Osteocyte (in vitro differentiated cells): ENCODE measurements around the gene PKHD1. TPM values are rescaled to one million over a fixed set of nuclear protein-coding genes. Genes with fewer than 3 reads are reported as not detected.
A peak's percentile ranks its signal among the peaks of the same experiment; 100 is the strongest.

Experiments
- DNase-seq: peaks from one replicate; pipeline ENCODE4 v3.0.0; 2021; ENCODE audit warnings: mixed read lengths; ENCODE audit not compliant: unreplicated experiment; ENCODE audit errors: extremely low spot score
- H3K27ac Mint-ChIP-seq: one replicate; pipeline ENCODE4 v1.8.0; 2021; ENCODE audit warnings: mild to moderate bottlenecking, mixed read lengths; ENCODE audit not compliant: unreplicated experiment
- H3K27me3 Mint-ChIP-seq: one replicate; pipeline ENCODE4 v1.8.0; 2021; ENCODE audit warnings: mixed read lengths; ENCODE audit not compliant: unreplicated experiment
- H3K36me3 Mint-ChIP-seq: one replicate; pipeline ENCODE4 v1.8.0; 2021; ENCODE audit warnings: mixed read lengths; ENCODE audit not compliant: unreplicated experiment
- H3K4me1 Mint-ChIP-seq: one replicate; pipeline ENCODE4 v1.8.0; 2021; ENCODE audit warnings: mixed read lengths; ENCODE audit not compliant: unreplicated experiment
- H3K4me3 Mint-ChIP-seq: one replicate; pipeline ENCODE4 v1.8.0; 2021; ENCODE audit warnings: mild to moderate bottlenecking, moderate library complexity, mixed read lengths; ENCODE audit not compliant: unreplicated experiment
- H3K9me3 Mint-ChIP-seq: one replicate; pipeline ENCODE4 v1.8.0; 2021; ENCODE audit warnings: mixed read lengths; ENCODE audit not compliant: unreplicated experiment
- CTCF ChIP-seq: fragments of 200-600 bp; sonication (generic); IDR thresholded peaks from 2 replicates; pipeline ENCODE4 v1.5.0; 2021; ENCODE audit warnings: antibody characterized with exemption, mild to moderate bottlenecking, moderate library complexity
- long read RNA-seq: library from polyadenylated mRNA; unstranded; transcript quantifications from one replicate; pipeline ENCODE4 v2.0.0, GENCODE V29; 2021
- total RNA-seq: library from RNA; stranded (reverse); gene quantifications from 2 replicates; pipeline ENCODE4 v1.2.1, GENCODE V29; 2021

PKHD1 gene
- total RNA-seq, result not detected in 2 replicates
- long read RNA-seq, result 0 reads

DNA sequence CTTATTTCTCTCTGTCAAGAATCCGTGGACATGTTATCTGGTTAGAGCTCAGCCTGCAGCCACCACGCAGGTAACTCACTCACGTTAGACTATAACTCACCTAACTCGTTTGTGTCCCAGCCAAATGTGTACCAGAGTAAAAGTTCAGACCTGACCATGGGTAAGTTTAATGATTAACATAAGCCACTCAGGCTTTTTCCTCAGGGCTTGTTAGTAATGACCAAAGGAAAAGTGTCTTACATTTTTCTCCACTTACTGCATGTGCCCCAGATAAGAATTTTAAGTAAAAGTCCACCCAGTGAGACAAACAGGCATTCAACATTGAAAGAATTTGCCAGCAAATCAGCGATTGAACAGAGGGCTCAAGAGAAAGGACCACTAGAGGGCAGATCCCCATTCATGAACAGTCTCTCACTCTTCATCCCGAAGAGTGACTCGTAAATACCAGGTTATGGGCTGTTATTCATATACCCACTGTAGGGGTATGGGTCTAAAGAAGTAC is at the start of gene PKHD1:
Gene PKHD1, minus strand, starts transcription at position 116 of the 502 bp plus-strand sequence. CDS start 2,680 bp downstream, outside the sequence.
- H3K36me3 Mint-ChIP-seq, result no peaks in the 10 kb centered on the region
- no peaks in the 10 kb centered on the region for H3K4me1 Mint-ChIP-seq
- no peak for DNase-seq
- peaks cover 4% of the 10 kb centered on the region for H3K27me3 Mint-ChIP-seq
- no peaks in the 10 kb centered on the region for H3K9me3 Mint-ChIP-seq
- no peak within 1 kb of the TSS for H3K27ac Mint-ChIP-seq
- no peak within 1 kb of the TSS for H3K4me3 Mint-ChIP-seq
- TF ChIP-seq CTCF, result peak; percentile 15

GRCh38 chr6:52136934-52137467 is 49.6 kb upstream of the PKHD1 start:
- no peak overlapping the region for H3K27ac Mint-ChIP-seq
- no peaks in the 10 kb centered on the region for H3K36me3 Mint-ChIP-seq
- no peaks in the 10 kb centered on the region for H3K9me3 Mint-ChIP-seq
- TF ChIP-seq CTCF, result no peak
- H3K27me3 Mint-ChIP-seq, result peaks cover 45% of the 10 kb centered on the region
- H3K4me1 Mint-ChIP-seq, result no peaks in the 10 kb centered on the region
- no peak overlapping the region for H3K4me3 Mint-ChIP-seq
- DNase-seq, result no peak

GRCh38 chr6:52136055-52136454 is 48.6 kb upstream of the PKHD1 start:
- Mint-ChIP-seq H3K27me3 (peaks cover 39% of the 10 kb centered on the region), H3K4me1 (no peaks in the 10 kb centered on the region), H3K4me3 (no peak overlapping the region), H3K9me3 (no peaks in the 10 kb centered on the region), H3K36me3 (no peaks in the 10 kb centered on the region), H3K27ac (no peak overlapping the region)
- no peak for DNase-seq
- no peak for TF ChIP-seq CTCF

DNA sequence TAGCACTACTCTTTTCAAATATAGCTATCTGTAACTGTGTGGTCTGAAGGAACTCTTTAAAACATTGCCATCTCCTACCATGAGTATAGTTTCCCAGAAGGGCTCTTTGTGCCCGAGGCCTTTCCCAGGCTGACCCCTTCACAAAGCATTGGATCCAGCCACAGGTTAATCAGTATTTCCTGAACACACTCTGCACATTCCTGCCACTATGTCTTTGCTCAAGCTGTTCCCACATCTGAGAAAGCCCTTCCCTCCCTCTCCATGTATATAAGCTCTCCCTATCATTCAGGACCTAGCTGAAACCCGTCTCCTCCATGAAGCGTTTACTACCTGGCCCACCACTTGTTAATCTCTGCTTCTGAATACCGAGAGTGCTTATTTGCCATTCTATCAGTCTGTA is 47.8 kb upstream of the PKHD1 start:
- H3K4me3 Mint-ChIP-seq, result no peak overlapping the region
- no peak for TF ChIP-seq CTCF
- DNase-seq, result no peak
- no peaks in the 10 kb centered on the region for H3K4me1 Mint-ChIP-seq
- H3K27ac Mint-ChIP-seq, result no peak overlapping the region
- H3K27me3 Mint-ChIP-seq, result peaks cover 34% of the 10 kb centered on the region
- no peaks in the 10 kb centered on the region for H3K36me3 Mint-ChIP-seq
- no peaks in the 10 kb centered on the region for H3K9me3 Mint-ChIP-seq

GRCh38 chr6:52134011-52134410 is 46.6 kb upstream of the PKHD1 start:
- TF ChIP-seq CTCF, result no peak
- Mint-ChIP-seq H3K9me3 (no peaks in the 10 kb centered on the region), H3K4me3 (no peak overlapping the region), H3K27me3 (peaks cover 31% of the 10 kb centered on the region), H3K4me1 (no peaks in the 10 kb centered on the region), H3K36me3 (no peaks in the 10 kb centered on the region), H3K27ac (no peak overlapping the region)
- no peak for DNase-seq
